HepG2 (cell line): Measurements from ENCODE around the gene TRAK1. TPM values are rescaled to one million over a fixed set of nuclear protein-coding genes. Genes with fewer than 3 reads are reported as not detected.

Experiments
- ATAC-seq: fragments of 200-7000 bp; cut with Tn5 transposase; 3 replicates; pipeline ENCODE4 v1.9.1; 2020; ENCODE audit warnings: mild to moderate bottlenecking, moderate library complexity
- BruUV-seq: library from RNA; stranded (reverse); fragments of 400-500 nt; replicated peaks from 2 replicates; lab custom pipeline; 2021; lab: Mats Ljungman, UMichigan
- CTCF ChIA-PET: fragments of 300-600 bp; formaldehyde crosslinking; extraction: SDS; loops from one replicate; lab custom pipeline; 2021; ENCODE audit warnings: low total read pairs, inconsistent platforms, low intra/inter-chr PET ratio; lab: Yijun Ruan, JAX
- POLR2A ChIA-PET: fragments of 350-600 bp; sonication (Branson Sonifier 250); formaldehyde crosslinking; loops from one replicate; lab custom pipeline; 2020; ENCODE audit warnings: antibody characterized with exemption, inconsistent platforms; lab: Yijun Ruan, JAX
- DNase-seq: peaks from one replicate; pipeline ENCODE4 v3.0.0-alpha.2; 2015; ENCODE audit warnings: low spot score
- FAIRE-seq: peaks from 3 replicates; lab custom pipeline; 2011; peaks lifted over from hg19 to GRCh38; lab: Jason Lieb, UNC
- H2AFZ ChIP-seq: one replicate; pipeline ENCODE4 v1.6.1; 2011; ENCODE audit warnings: low read length, inconsistent platforms
- H3K27ac ChIP-seq: fragments of 300-600 bp; 3 replicates; pipeline ENCODE4 v1.8.0; 2011; ENCODE audit warnings: mixed run types, mild to moderate bottlenecking, mixed read lengths, low read length, inconsistent platforms; ENCODE audit not compliant: insufficient read depth; ENCODE audit errors: extremely low read length
- H3K27me3 ChIP-seq, 2 experiments: fragments of 200-600 bp in 1 of 2; 2 replicates in 1 of 2; 3 replicates in 1 of 2; pipeline versions ENCODE4 v1.6.0 to v1.8.0; 2011; ENCODE audit warnings: low read length in 2 of 2, mild to moderate bottlenecking in 2 of 2, moderate library complexity in 2 of 2, inconsistent platforms in 1 of 2; ENCODE audit not compliant: insufficient read depth in 2 of 2, control insufficient read depth in 1 of 2
- H3K36me3 ChIP-seq, 2 experiments: fragments of 200-600 bp in 1 of 2; replicated peaks in 1 of 2; 2 replicates in 1 of 2; 3 replicates in 1 of 2; pipeline versions ENCODE4 v1.5.1 to v1.8.0; 2011; ENCODE audit warnings: low read length in 2 of 2, inconsistent platforms in 1 of 2; ENCODE audit not compliant: insufficient read depth in 2 of 2, control insufficient read depth in 1 of 2
- H3K4me1 ChIP-seq: 2 replicates; pipeline ENCODE4 v1.5.1; 2012; ENCODE audit warnings: low read length, inconsistent platforms; ENCODE audit not compliant: insufficient read depth
- H3K4me2 ChIP-seq: 2 replicates; pipeline ENCODE4 v1.6.0; 2011; ENCODE audit warnings: low read depth, low read length, inconsistent platforms
- H3K4me3 ChIP-seq, 3 experiments: fragments of 200-600 bp in 1 of 3; sonication (generic), shearing (Covaris generic) in 1 of 3; replicated peaks in 1 of 3; 2 replicates each; pipeline ENCODE4 v1.5.1; 2011 to 2016; ENCODE audit warnings: low read length in 3 of 3, inconsistent platforms in 2 of 3, low read depth in 2 of 3, mild to moderate bottlenecking in 2 of 3, control low read depth in 1 of 3, mixed read lengths in 1 of 3; ENCODE audit not compliant: insufficient read depth in 1 of 3
- H3K79me2 ChIP-seq: one replicate; pipeline ENCODE4 v1.6.1; 2011; ENCODE audit warnings: low read length, inconsistent platforms; ENCODE audit not compliant: insufficient read depth
- H3K9ac ChIP-seq: 2 replicates; pipeline ENCODE4 v1.6.0; 2011; ENCODE audit warnings: mild to moderate bottlenecking, low read depth, low read length, inconsistent platforms; ENCODE audit not compliant: insufficient read depth
- H3K9me3 ChIP-seq: 2 replicates; pipeline ENCODE4 v1.5.1; 2012; ENCODE audit warnings: mild to moderate bottlenecking, low read length
- H4K20me1 ChIP-seq: 2 replicates; pipeline ENCODE4 v1.6.0; 2011; ENCODE audit warnings: inconsistent platforms, mild to moderate bottlenecking, low read length, moderate library complexity; ENCODE audit not compliant: insufficient read depth
- DNMT3B ChIP-seq: conservative IDR thresholded peaks from 2 replicates; pipeline ENCODE4 v1.6.1; 2016; ENCODE audit warnings: missing biosample characterization, control low read depth
- HOXD1 ChIP-seq: sonication (generic); formaldehyde crosslinking; IDR thresholded peaks from 2 replicates; pipeline ENCODE4 v1.5.0; 2020; ENCODE audit warnings: missing genetic modification reagents
- JARID2 ChIP-seq: sonication (generic); formaldehyde crosslinking; IDR thresholded peaks from 2 replicates; pipeline ENCODE4 v1.8.1; 2023; ENCODE audit warnings: missing genetic modification reagents, inconsistent platforms; ENCODE audit not compliant: insufficient replicate concordance
- NR2F1 ChIP-seq, 2 experiments: fragments of 450-650 bp in 1 of 2; formaldehyde crosslinking in 1 of 2; IDR thresholded peaks; 2 replicates each; pipeline versions ENCODE4 v1.5.0 to v1.6.1; 2016 to 2020; ENCODE audit warnings: mild to moderate bottlenecking in 1 of 2, missing compliant biosample characterization in 1 of 2, missing genetic modification reagents in 1 of 2, moderate library complexity in 1 of 2
- POLR2AphosphoS2 ChIP-seq: IDR thresholded peaks from 2 replicates; pipeline ENCODE4 v1.6.1; 2011; ENCODE audit warnings: low read depth, low read length, improper control_type of control experiment
- RCOR2 ChIP-seq: IDR thresholded peaks from 2 replicates; pipeline ENCODE4 v1.6.1; 2016; ENCODE audit warnings: missing biosample characterization, missing genetic modification reagents
- REXO4 ChIP-seq: sonication (generic); formaldehyde crosslinking; IDR thresholded peaks from 2 replicates; pipeline ENCODE4 v1.8.0; 2022; ENCODE audit warnings: missing genetic modification reagents, mild to moderate bottlenecking, borderline replicate concordance
- SP2 ChIP-seq: sonication (generic); formaldehyde crosslinking; IDR thresholded peaks from 2 replicates; pipeline ENCODE4 v1.5.1; 2020; ENCODE audit warnings: mild to moderate bottlenecking, missing genetic modification reagents
- TCF12 ChIP-seq, 2 experiments: fragments of 450-650 bp in 1 of 2; sonication (generic) in 1 of 2; formaldehyde crosslinking in 1 of 2; IDR thresholded peaks; 2 replicates each; pipeline versions ENCODE4 v1.6.1 to v1.8.0; 2017 to 2022; ENCODE audit warnings: antibody characterized with exemption in 1 of 2, mild to moderate bottlenecking in 1 of 2, missing genetic modification reagents in 1 of 2, moderate library complexity in 1 of 2
- TGIF2 ChIP-seq: IDR thresholded peaks from 2 replicates; pipeline ENCODE4 v1.6.1; 2016; ENCODE audit warnings: control low read depth, missing compliant biosample characterization
- WIZ ChIP-seq: sonication (generic); formaldehyde crosslinking; IDR thresholded peaks from 2 replicates; pipeline ENCODE4 v1.5.1; 2020; ENCODE audit warnings: mild to moderate bottlenecking, missing genetic modification reagents
- ZC3H13 ChIP-seq: sonication (generic); formaldehyde crosslinking; IDR thresholded peaks from 2 replicates; pipeline ENCODE4 v1.8.1; 2023; ENCODE audit warnings: mild to moderate bottlenecking, missing genetic modification reagents, moderate library complexity
- ZNF10 ChIP-seq: sonication (generic); formaldehyde crosslinking; IDR thresholded peaks from 2 replicates; pipeline ENCODE4 v1.4.0; 2020; ENCODE audit warnings: mild to moderate bottlenecking, low read depth, missing genetic modification reagents, borderline replicate concordance
- ZNF20 ChIP-seq: sonication (generic); formaldehyde crosslinking; IDR thresholded peaks from 2 replicates; pipeline ENCODE4 v1.4.0; 2020; ENCODE audit warnings: mild to moderate bottlenecking, moderate library complexity, missing genetic modification reagents
- ZNF292 ChIP-seq: sonication (generic); formaldehyde crosslinking; IDR thresholded peaks from 2 replicates; pipeline ENCODE4 v1.8.1; 2022; ENCODE audit warnings: mild to moderate bottlenecking, low read depth, missing genetic modification reagents, borderline replicate concordance
- ZNF44 ChIP-seq: sonication (generic); formaldehyde crosslinking; IDR thresholded peaks from 2 replicates; pipeline ENCODE4 v1.5.1; 2020; ENCODE audit warnings: mild to moderate bottlenecking, missing genetic modification reagents
- ZNF713 ChIP-seq: sonication (generic); formaldehyde crosslinking; IDR thresholded peaks from 2 replicates; pipeline ENCODE4 v1.4.0; 2020; ENCODE audit warnings: mild to moderate bottlenecking, missing genetic modification reagents
- ZNF749 ChIP-seq: sonication (generic); formaldehyde crosslinking; IDR thresholded peaks from 2 replicates; pipeline ENCODE4 v1.8.0; 2022; ENCODE audit warnings: mild to moderate bottlenecking, missing genetic modification reagents, moderate library complexity, borderline replicate concordance
- WGBS: methylation state at CpG from one replicate; pipeline ENCODE4 v1.1.6; 2017; ENCODE audit warnings: low lambda C conversion rate; 5-methylcytosine and 5-hydroxymethylcytosine counted together
- in situ Hi-C: cut with HindIII; loops from 2 replicates; pipeline ENCODE4 v1.10.0; 2017; ENCODE audit warnings: low pct_unique_long_range_greater_than_20kb; ENCODE audit not compliant: extremely low pct_ligation_motif_present
- intact Hi-C: fragments of 100-400 bp; cut with micrococcal nuclease; formaldehyde crosslinking; loops from one replicate; pipeline ENCODE4 v1.10.0; 2022; ENCODE audit not compliant: unreplicated experiment
- polyA plus RNA-seq, 8 experiments: library from polyadenylated mRNA; depleted of rRNA in 3 of 8; stranded (reverse) in 7 of 8; unstranded in 1 of 8; fragments of >200 nt; fragmentation: Illumina TruSeq in 4 of 8; extraction: Trizol in 4 of 8; gene quantifications; 2 replicates each; pipeline versions ENCODE4 v1.2.1 to v1.2.3, GENCODE V29; 2011 to 2016; ENCODE audit warnings: low read depth in 4 of 8, missing spikeins in 1 of 8, mixed read lengths in 1 of 8; ENCODE audit not compliant: insufficient read depth in 1 of 8
- total RNA-seq, 5 experiments: library from RNA; depleted of rRNA; stranded (reverse); fragments of >200 nt; fragmentation: Illumina TruSeq; extraction: Trizol; gene quantifications; 2 replicates each; pipeline ENCODE4 v1.2.3, GENCODE V29; 2016; ENCODE audit warnings: low read depth in 1 of 5
- TF ChIP-seq, protein P1 (sequence below): sonication (generic); formaldehyde crosslinking; IDR thresholded peaks from 2 replicates; pipeline ENCODE4 v1.5.0; 2020; ENCODE audit warnings: missing genetic modification reagents
- TF ChIP-seq, protein P2 (sequence below): IDR thresholded peaks from 2 replicates; pipeline ENCODE4 v1.6.1; 2016; ENCODE audit warnings: missing biosample characterization, missing genetic modification reagents, low read depth

The TRAK1 gene
- total and polyA plus RNA-seq, 2 of the 13 experiments (the other 11 are each of a cell fraction or from before 2014, with no cell fraction given): 20.5 to 46.6 TPM

DNA sequence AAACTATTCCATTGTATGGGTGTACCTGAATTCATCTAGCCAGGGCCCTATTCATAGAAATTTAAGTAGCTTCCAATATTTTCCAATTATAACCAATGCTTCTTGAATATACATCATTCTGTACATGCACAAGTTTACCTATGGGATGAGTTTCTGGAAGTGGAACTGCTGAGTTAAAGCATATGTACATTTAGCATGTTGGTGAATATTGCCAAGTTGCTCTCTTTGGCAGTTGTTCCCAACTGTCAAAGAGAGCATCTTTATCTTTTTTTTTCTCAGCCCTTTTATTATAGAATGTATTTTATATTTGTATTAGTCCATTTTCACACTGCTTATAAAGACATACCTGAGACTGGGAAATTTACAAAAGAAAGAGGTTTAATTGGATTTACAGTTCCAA is 183.1 kb downstream of the TRAK1 start:
- H3K9me3 ChIP-seq: no peaks in the 10 kb centered on the region; the same call in 1 of the 2 replicates
- in situ Hi-C loops: no loop called here

DNA sequence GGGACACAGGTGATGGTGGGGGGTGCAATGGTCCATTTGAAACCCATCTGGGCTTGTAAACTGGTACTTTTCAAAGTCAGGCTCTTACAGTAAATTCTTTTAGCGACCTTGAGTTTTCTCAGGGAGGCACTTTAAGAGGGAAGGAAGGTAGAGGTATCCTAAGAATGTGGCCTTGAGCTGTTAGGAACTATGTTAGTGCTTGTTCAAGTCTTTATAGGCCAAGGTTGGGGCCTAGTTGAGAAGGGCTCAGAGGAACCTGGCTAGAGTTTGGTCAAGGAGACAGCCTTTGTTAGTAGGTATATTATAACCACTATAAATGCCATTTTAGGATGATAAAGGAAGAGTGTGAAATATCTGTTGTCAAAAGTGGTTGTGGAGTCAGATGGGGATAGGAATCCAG is 184.1 kb downstream of the TRAK1 start:
- no TSS peak for BruUV-seq
- ChIA-PET CTCF (no interaction called here), POLR2A (no interaction called here)
- H3K79me2 ChIP-seq: no peaks in the 10 kb centered on the region
- no peaks in the 10 kb centered on the region for H3K4me1 ChIP-seq
- no peak overlapping the region for H3K4me2 ChIP-seq
- H3K36me3 ChIP-seq: no peaks in the 10 kb centered on the region
- TF ChIP-seq ZNF749 (CRISPR knock-in tag): no peak
- TF ChIP-seq, protein P1, sequence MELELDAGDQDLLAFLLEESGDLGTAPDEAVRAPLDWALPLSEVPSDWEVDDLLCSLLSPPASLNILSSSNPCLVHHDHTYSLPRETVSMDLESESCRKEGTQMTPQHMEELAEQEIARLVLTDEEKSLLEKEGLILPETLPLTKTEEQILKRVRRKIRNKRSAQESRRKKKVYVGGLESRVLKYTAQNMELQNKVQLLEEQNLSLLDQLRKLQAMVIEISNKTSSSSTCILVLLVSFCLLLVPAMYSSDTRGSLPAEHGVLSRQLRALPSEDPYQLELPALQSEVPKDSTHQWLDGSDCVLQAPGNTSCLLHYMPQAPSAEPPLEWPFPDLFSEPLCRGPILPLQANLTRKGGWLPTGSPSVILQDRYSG: no peak
- no peak for TF ChIP-seq ZNF10
- TF ChIP-seq ZNF292 (CRISPR knock-in tag): no peak
- TF ChIP-seq, protein P2, sequence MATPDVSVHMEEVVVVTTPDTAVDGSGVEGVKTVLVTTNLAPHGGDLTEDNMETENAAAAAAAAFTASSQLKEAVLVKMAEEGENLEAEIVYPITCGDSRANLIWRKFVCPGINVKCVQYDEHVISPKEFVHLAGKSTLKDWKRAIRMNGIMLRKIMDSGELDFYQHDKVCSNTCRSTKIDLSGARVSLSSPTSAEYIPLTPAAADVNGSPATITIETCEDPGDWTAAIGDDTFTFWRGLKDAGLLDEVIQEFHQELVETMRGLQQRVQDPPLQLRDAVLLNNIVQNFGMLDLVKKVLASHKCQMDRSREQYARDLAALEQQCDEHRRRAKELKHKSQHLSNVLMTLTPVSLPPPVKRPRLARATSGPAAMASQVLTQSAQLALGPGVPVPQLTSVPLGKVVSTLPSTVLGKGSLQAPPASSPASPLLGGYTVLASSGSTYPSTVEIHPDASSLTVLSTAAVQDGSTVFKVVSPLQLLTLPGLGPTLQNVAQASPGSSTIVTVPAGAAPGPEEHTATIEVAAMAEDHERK (CRISPR knock-in tag): no peak
- no peak for TF ChIP-seq ZNF44 (CRISPR knock-in tag)
- no peak for TF ChIP-seq ZC3H13 (CRISPR knock-in tag)
- TF ChIP-seq ZNF713 (CRISPR knock-in tag): no peak
- no peak for TF ChIP-seq JARID2 (CRISPR knock-in tag)
- TF ChIP-seq SP2: no peak
- no peak for TF ChIP-seq ZNF20 (CRISPR knock-in tag)
- no peak for TF ChIP-seq POLR2AphosphoS2
- TF ChIP-seq DNMT3B (CRISPR knock-in tag): no peak
- no peak for TF ChIP-seq RCOR2 (CRISPR knock-in tag)
- TF ChIP-seq HOXD1: no peak
- no peak for TF ChIP-seq TCF12 (IDR thresholded peaks at IDR 0.05)
- TF ChIP-seq TCF12 (CRISPR knock-in tag; IDR thresholded peaks at IDR 0.05): no peak
- TF ChIP-seq TGIF2 (CRISPR knock-in tag): no peak
- H3K4me3 ChIP-seq: no peak overlapping the region
- in situ Hi-C loops (no loop called here), intact Hi-C loops (no loop called here)
- DNase-seq: no peak
- H3K9ac ChIP-seq: no peak overlapping the region
- FAIRE-seq: no peak
- WGBS: 7% methylated on average over 1 of the region's 1 CpG
- H2AFZ ChIP-seq: no peak overlapping the region
- ATAC-seq: no peak
- H4K20me1 ChIP-seq: no peaks in the 10 kb centered on the region
- H3K27ac ChIP-seq: no peak overlapping the region
- H3K27me3 ChIP-seq: peaks cover 2 to 6% of the 10 kb centered on the region in 2 experiments; a peak in 2 of 5 replicates
- H3K9me3 ChIP-seq: peaks cover 9% of the 10 kb centered on the region

More for the DNA sequence above, 183.1 kb downstream of the TRAK1 start:
- POLR2A ChIA-PET: no interaction called here
- Histone ChIP-seq H3K4me2 (no peak overlapping the region), H3K4me1 (no peaks in the 10 kb centered on the region), H3K27me3 (peaks cover 2 to 11% of the 10 kb centered on the region in 2 experiments; a peak in 3 of 5 replicates), H3K27ac (no peak overlapping the region), H3K9ac (no peak overlapping the region), H4K20me1 (no peaks in the 10 kb centered on the region), H2AFZ (no peak overlapping the region), H3K79me2 (no peaks in the 10 kb centered on the region), H3K4me3 (no peak overlapping the region), H3K36me3 (no peaks in the 10 kb centered on the region)
- no peak for TF ChIP-seq WIZ (CRISPR knock-in tag)
- no peak for TF ChIP-seq REXO4 (CRISPR knock-in tag)
- TF ChIP-seq NR2F1 (CRISPR knock-in tag; IDR thresholded peaks at IDR 0.05): no peak
- DNase-seq (no peak), ATAC-seq (no peak), FAIRE-seq (no peak)
- CTCF ChIA-PET: no interaction called here
- intact Hi-C loops: no loop called here
- BruUV-seq: no TSS peak
